ENCODE data around the gene CIB2.

CIB2 gene

DNA sequence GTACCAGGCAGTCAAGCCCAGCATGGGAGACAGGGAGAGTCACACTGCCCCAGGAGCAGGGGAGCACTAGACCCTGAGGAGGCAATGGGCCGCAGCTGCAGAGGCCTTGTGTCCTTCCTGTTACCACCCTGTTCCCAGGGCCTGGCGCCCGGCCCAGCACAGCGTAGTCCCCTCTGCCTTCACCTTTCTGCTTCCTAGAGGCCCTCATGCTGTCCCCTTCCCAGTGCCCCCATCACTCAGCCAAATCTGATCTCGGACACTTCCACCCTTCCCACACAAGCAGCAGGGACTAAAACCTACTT lies 46.8 kb downstream of the CIB2 start:
- TF ChIP-seq, protein P1, sequence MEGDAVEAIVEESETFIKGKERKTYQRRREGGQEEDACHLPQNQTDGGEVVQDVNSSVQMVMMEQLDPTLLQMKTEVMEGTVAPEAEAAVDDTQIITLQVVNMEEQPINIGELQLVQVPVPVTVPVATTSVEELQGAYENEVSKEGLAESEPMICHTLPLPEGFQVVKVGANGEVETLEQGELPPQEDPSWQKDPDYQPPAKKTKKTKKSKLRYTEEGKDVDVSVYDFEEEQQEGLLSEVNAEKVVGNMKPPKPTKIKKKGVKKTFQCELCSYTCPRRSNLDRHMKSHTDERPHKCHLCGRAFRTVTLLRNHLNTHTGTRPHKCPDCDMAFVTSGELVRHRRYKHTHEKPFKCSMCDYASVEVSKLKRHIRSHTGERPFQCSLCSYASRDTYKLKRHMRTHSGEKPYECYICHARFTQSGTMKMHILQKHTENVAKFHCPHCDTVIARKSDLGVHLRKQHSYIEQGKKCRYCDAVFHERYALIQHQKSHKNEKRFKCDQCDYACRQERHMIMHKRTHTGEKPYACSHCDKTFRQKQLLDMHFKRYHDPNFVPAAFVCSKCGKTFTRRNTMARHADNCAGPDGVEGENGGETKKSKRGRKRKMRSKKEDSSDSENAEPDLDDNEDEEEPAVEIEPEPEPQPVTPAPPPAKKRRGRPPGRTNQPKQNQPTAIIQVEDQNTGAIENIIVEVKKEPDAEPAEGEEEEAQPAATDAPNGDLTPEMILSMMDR (conservative IDR thresholded peaks at IDR 0.05; ENCODE audit: low read depth, low read length), result no peak
- DNase-seq (ENCODE audit: low read depth), result no peak
- no peak overlapping the region for H3K4me3 ChIP-seq (ENCODE audit: low read depth, low read length)

DNA sequence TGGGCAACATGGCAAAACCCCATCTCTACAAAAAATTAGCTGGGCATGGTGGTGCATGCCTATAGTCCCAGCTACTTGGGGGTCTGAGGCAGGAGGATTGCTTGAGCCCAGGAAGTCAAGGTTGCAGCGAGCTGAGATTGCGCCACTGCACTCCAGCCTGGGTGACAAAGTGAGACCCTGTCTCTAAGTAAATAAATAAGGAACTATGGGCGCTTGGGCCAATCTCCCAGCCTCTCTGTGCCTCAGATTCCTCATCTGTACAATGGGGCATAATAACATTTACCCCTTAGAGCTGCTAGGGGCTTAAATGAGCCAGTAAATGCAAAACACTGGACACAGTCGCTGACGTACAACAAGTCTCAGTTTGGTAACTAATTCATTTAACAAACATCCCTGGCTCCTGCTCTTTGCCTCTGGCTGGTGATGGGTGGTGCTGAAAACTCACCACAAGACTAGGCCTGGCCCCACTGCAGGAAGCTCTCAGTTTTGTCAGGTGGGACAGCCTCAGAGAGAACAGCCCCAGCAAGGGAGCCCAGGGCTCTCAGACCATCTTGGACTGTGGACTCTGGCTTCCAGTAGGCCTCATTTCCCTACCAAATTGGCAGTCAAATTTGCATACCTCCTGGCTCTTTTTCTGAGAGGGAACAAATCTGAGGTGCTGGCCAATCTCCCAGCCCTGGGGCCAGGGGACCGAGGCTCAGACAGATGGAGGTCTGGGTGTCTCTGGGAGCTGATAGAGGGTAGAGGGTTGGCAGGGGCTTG lies 47.4 kb downstream of the CIB2 start:
- TF ChIP-seq, protein P1 (conservative IDR thresholded peaks at IDR 0.05; ENCODE audit: low read depth, low read length), result no peak
- no peak overlapping the region for H3K4me3 ChIP-seq (ENCODE audit: low read depth, low read length)

DNA sequence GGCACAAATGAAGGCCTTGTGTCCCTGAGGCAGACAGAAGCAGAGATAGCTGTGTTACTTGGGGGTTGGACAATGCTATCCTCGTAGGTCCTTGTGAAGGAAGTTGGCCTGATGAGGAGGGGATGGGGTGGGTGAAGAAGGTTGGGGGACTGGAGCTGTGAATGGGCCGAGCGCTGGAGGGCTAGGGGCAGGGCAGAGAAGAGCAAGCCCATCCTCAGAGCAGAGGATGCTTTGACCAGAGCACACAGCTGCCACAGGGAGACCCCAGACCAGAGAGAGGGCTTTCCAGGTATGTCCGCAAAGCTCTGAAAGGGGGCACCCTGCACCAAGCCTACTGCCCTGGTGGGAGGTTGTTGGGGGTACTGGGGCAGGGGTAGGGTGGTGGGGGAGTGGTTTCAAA lies 48.1 kb downstream of the CIB2 start:
- TF ChIP-seq, protein P1 (conservative IDR thresholded peaks at IDR 0.05; ENCODE audit: low read depth, low read length), result no peak
- H3K4me3 ChIP-seq (ENCODE audit: low read depth, low read length), result no peak overlapping the region
- DNase-seq (ENCODE audit: low read depth), result no peak

More for the DNA sequence above, 47.4 kb downstream of the CIB2 start:
- no peak for DNase-seq (ENCODE audit: low read depth)

DNA sequence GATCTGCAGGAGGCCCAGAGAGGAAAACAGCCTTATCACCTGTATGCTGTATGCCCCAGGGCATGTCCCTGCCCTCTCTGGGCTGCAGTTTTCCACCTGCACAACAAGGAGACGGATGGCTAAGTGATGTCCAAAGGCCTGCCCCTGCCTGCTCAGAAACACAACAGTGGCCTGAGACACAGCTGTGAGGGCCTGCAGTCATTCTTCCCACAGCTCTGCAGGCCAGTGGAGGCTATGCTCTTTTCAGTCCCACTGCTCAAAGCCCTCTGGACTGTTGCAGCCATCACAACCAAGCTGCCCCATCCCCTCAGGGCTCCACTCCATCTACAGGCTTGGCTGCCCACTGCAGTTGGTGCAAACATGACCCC lies 48.5 kb downstream of the CIB2 start:
- H3K4me3 ChIP-seq (ENCODE audit: low read depth, low read length), result no peak overlapping the region
- TF ChIP-seq, protein P1 (conservative IDR thresholded peaks at IDR 0.05; ENCODE audit: low read depth, low read length), result no peak
- DNase-seq (ENCODE audit: low read depth), result no peak

DNA sequence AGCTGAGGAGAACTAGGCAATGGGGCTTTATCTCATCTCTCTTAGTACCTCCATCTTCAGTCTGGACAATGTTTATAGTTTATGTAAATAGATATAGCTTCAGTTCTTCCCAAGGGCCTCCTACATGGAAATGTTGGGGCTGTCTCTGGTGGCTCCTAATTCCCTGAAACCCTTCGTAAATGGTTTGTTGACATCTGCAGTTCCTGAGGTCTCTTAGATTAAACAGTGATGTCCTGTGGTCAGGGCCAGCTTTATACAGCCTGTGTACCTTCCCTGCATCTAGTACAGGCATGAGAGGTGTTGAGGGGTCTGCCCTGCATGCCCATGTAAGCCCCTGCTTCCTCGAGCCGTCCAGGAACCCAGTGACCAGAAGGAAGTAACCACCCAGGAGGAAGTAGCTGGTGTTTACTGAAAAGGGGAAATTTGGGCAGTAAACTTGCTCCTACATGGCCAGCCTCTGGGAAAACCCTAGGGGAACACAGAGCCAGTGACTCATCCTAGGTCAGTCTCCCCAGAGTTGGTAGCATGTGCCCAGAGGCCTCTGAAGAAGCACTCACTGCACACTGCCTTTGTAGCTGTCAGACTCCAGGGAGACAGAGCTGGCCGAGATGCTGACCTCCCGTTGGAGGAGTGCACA lies 49.0 kb downstream of the CIB2 start:
- DNase-seq (ENCODE audit: low read depth), result peak; percentile 42
- H3K4me3 ChIP-seq (ENCODE audit: low read depth, low read length), result no peak overlapping the region
- TF ChIP-seq, protein P1 (conservative IDR thresholded peaks at IDR 0.05; ENCODE audit: low read depth, low read length), result no peak

DNA sequence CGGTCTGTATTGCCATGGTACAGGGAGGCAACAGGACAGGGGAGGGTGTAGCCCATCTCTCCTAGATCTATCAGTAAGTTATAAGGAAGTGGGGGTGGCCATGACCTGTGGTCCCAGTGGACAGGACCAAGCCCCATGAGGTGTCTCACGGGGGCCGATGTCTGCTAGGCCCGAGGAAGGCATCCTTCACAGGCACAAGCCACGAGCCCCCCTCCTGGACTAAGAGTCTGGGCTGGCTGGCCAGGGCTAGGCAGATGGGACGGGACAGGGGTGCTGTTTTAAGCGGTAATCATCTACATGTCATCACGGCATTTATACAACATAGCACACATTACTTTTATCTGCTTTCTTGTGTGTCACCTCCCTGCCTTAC lies 51.2 kb downstream of the CIB2 start:
- H3K4me3 ChIP-seq (ENCODE audit: low read depth, low read length), result no peak overlapping the region
- TF ChIP-seq, protein P1 (conservative IDR thresholded peaks at IDR 0.05; ENCODE audit: low read depth, low read length), result no peak

More for the DNA sequence above, 51.2 kb downstream of the CIB2 start:
- no peak for DNase-seq (ENCODE audit: low read depth)
